ENCODE data around the gene VKORC1L1. TPM values are rescaled to one million over a fixed set of nuclear protein-coding genes. Genes with fewer than 3 reads are reported as not detected.

The VKORC1L1 gene
- polyA plus RNA-seq, 1 experiment = 21.3 TPM

- ChIA-PET CTCF (no interaction called here), POLR2A (no interaction called here)
- no peaks in the 10 kb centered on the region for H3K27me3 ChIP-seq (ENCODE audit: control insufficient read depth, insufficient read depth, low read length)
- DNase-seq (ENCODE audit: low read depth, low spot score) = no peak
- no peaks in the 10 kb centered on the region for H3K9me3 ChIP-seq (ENCODE audit: control insufficient read depth, insufficient read depth, low read length)
- H3K27ac ChIP-seq (ENCODE audit: low read depth, low read length) = no peak overlapping the region
- no peak for TF ChIP-seq CTCF (IDR thresholded peaks at IDR 0.05; ENCODE audit: low read depth, low read length)
- no peak overlapping the region for H3K4me3 ChIP-seq (ENCODE audit: low read depth, low read length)
These were observed 51.3 kb downstream of the VKORC1L1 start for GRCh38 chr7:65924193-65924592.

- no peaks in the 10 kb centered on the region for H3K9me3 ChIP-seq (ENCODE audit: control insufficient read depth, insufficient read depth, low read length)
- H3K27me3 ChIP-seq (ENCODE audit: control insufficient read depth, insufficient read depth, low read length) = no peaks in the 10 kb centered on the region
- no peak for DNase-seq (ENCODE audit: low read depth, low spot score)
- H3K4me3 ChIP-seq (ENCODE audit: low read depth, low read length) = no peak overlapping the region
- no peak overlapping the region for H3K27ac ChIP-seq (ENCODE audit: low read depth, low read length)
- ChIA-PET CTCF (no interaction called here), POLR2A (no interaction called here)
- TF ChIP-seq CTCF (IDR thresholded peaks at IDR 0.05; ENCODE audit: low read depth, low read length) = no peak
These were observed 52.2 kb downstream of the VKORC1L1 start for GRCh38 chr7:65925040-65925439.

GRCh38 chr7:65926588-65926987 is 53.7 kb downstream of the VKORC1L1 start:
- CTCF ChIA-PET = no interaction called here
- Histone ChIP-seq H3K27me3 (ENCODE audit: control insufficient read depth, insufficient read depth, low read length) (no peaks in the 10 kb centered on the region), H3K27ac (ENCODE audit: low read depth, low read length) (no peak overlapping the region), H3K9me3 (ENCODE audit: control insufficient read depth, insufficient read depth, low read length) (no peaks in the 10 kb centered on the region), H3K4me3 (ENCODE audit: low read depth, low read length) (no peak overlapping the region)
- POLR2A ChIA-PET = no interaction called here
- no peak for TF ChIP-seq CTCF (IDR thresholded peaks at IDR 0.05; ENCODE audit: low read depth, low read length)
- DNase-seq (ENCODE audit: low read depth, low spot score) = no peak

GRCh38 chr7:65927489-65928448 is 54.9 kb downstream of the VKORC1L1 start:
- no peak for TF ChIP-seq CTCF (IDR thresholded peaks at IDR 0.05; ENCODE audit: low read depth, low read length)
- H3K4me3 ChIP-seq (ENCODE audit: low read depth, low read length) = no peak overlapping the region
- CTCF ChIA-PET = no interaction called here
- no peaks in the 10 kb centered on the region for H3K27me3 ChIP-seq (ENCODE audit: control insufficient read depth, insufficient read depth, low read length)
- H3K9me3 ChIP-seq (ENCODE audit: control insufficient read depth, insufficient read depth, low read length) = no peaks in the 10 kb centered on the region
- POLR2A ChIA-PET = no interaction called here
- no peak overlapping the region for H3K27ac ChIP-seq (ENCODE audit: low read depth, low read length)
- DNase-seq (ENCODE audit: low read depth, low spot score) = no peak

GRCh38 chr7:65931685-65932084 is 58.8 kb downstream of the VKORC1L1 start:
- no peak for DNase-seq (ENCODE audit: low read depth, low spot score)
- Histone ChIP-seq H3K9me3 (ENCODE audit: control insufficient read depth, insufficient read depth, low read length) (no peaks in the 10 kb centered on the region; the same call in 1 of the 2 replicates), H3K27me3 (ENCODE audit: control insufficient read depth, insufficient read depth, low read length) (no peaks in the 10 kb centered on the region), H3K4me3 (ENCODE audit: low read depth, low read length) (no peak overlapping the region), H3K27ac (ENCODE audit: low read depth, low read length) (no peak overlapping the region)
- no peak for TF ChIP-seq CTCF (IDR thresholded peaks at IDR 0.05; ENCODE audit: low read depth, low read length)
- CTCF ChIA-PET = interaction anchor here (0.6 kb wide), 1 partner anchor 303 kb away, joined by 3 read pairs; no protein-coding TSS in a partner anchor
- POLR2A ChIA-PET = interaction anchor here (0.6 kb wide), 1 partner anchor 63 kb away, joined by 5 read pairs; no protein-coding TSS in a partner anchor

All from AG04450 (cell line).